Keratinocyte (primary cell): Measurements from ENCODE around the gene KLK15. TPM values are rescaled to one million over a fixed set of nuclear protein-coding genes. Genes with fewer than 3 reads are reported as not detected.

Source experiments
- DNase-seq: peaks from one replicate; pipeline ENCODE4 v3.0.0-alpha.2; 2011; ENCODE audit warnings: low read depth, missing footprints, low spot score
- FAIRE-seq: peaks from 2 replicates; lab custom pipeline; 2011; peaks lifted over from hg19 to GRCh38; lab: Jason Lieb, UNC
- H2AFZ ChIP-seq: 2 replicates; pipeline ENCODE4 v1.6.0; 2012; ENCODE audit warnings: low read length, control low read depth, inconsistent platforms; ENCODE audit not compliant: control insufficient read depth
- H3K27ac ChIP-seq: 2 replicates; pipeline ENCODE4 v1.5.1; 2011; ENCODE audit warnings: low read length; ENCODE audit not compliant: control insufficient read depth, insufficient read depth
- H3K27me3 ChIP-seq: 3 replicates; pipeline ENCODE4 v1.6.0; 2011; ENCODE audit warnings: low read length; ENCODE audit not compliant: control insufficient read depth, insufficient read depth; ENCODE audit errors: extremely low read depth
- H3K36me3 ChIP-seq, 2 experiments: 2 replicates in 1 of 2; 3 replicates in 1 of 2; pipeline ENCODE4 v1.5.1; 2011; ENCODE audit warnings: low read length in 2 of 2, mild to moderate bottlenecking in 1 of 2; ENCODE audit not compliant: control insufficient read depth in 2 of 2, insufficient read depth in 2 of 2; ENCODE audit errors: extremely low read depth in 1 of 2
- H3K4me1 ChIP-seq: 3 replicates; pipeline ENCODE4 v1.5.1; 2011; ENCODE audit warnings: low read length; ENCODE audit not compliant: control insufficient read depth, insufficient read depth; ENCODE audit errors: extremely low read depth
- H3K4me2 ChIP-seq: 3 replicates; pipeline ENCODE4 v1.6.0; 2011; ENCODE audit warnings: low read depth, low read length; ENCODE audit not compliant: control insufficient read depth, insufficient read depth; ENCODE audit errors: extremely low read depth
- H3K4me3 ChIP-seq, 3 experiments: fragments of 200-600 bp in 1 of 3; sonication (generic) in 1 of 3; 2 replicates in 2 of 3; 3 replicates in 1 of 3; pipeline ENCODE4 v1.5.1; 2011 to 2016; ENCODE audit warnings: low read length in 3 of 3, mild to moderate bottlenecking in 3 of 3, control low read depth in 2 of 3, inconsistent platforms in 1 of 3, low read depth in 1 of 3, mixed read lengths in 1 of 3, mixed run types in 1 of 3, moderate library complexity in 1 of 3; ENCODE audit not compliant: control insufficient read depth in 2 of 3, insufficient read depth in 2 of 3; ENCODE audit errors: extremely low read depth in 1 of 3
- H3K79me2 ChIP-seq: 2 replicates; pipeline ENCODE4 v1.6.0; 2012; ENCODE audit warnings: low read length; ENCODE audit not compliant: control insufficient read depth, insufficient read depth
- H3K9ac ChIP-seq: 3 replicates; pipeline ENCODE4 v1.6.0; 2011; ENCODE audit warnings: low read length; ENCODE audit not compliant: control insufficient read depth, insufficient read depth; ENCODE audit errors: extremely low read depth
- H3K9me1 ChIP-seq: 3 replicates; pipeline ENCODE4 v1.6.0; 2011; ENCODE audit warnings: low read length; ENCODE audit not compliant: control insufficient read depth, insufficient read depth; ENCODE audit errors: extremely low read depth
- H3K9me3 ChIP-seq: 2 replicates; pipeline ENCODE4 v1.5.1; 2012; ENCODE audit warnings: low read depth, low read length; ENCODE audit not compliant: control insufficient read depth
- H4K20me1 ChIP-seq: 3 replicates; pipeline ENCODE4 v1.6.0; 2011; ENCODE audit warnings: low read length; ENCODE audit not compliant: control insufficient read depth, insufficient read depth; ENCODE audit errors: extremely low read depth
- EZH2 ChIP-seq: IDR thresholded peaks from one replicate; pipeline ENCODE4 v1.6.1; 2012; ENCODE audit warnings: inconsistent platforms, mild to moderate bottlenecking, low read length, moderate library complexity
- dilution Hi-C: fragments of 300-500 bp; cut with MboI; formaldehyde crosslinking; loops from one replicate; pipeline ENCODE4 v1.7.0; 2020; ENCODE audit warnings: low sequenced_read_pairs; ENCODE audit not compliant: extremely low pct_ligation_motif_present
- polyA plus RNA-seq, 5 experiments: library from polyadenylated mRNA; depleted of rRNA in 3 of 5; stranded (reverse) in 3 of 5; stranded (forward) in 1 of 5; unstranded in 1 of 5; fragments of >200 nt; gene quantifications; 1 replicate in 1 of 5; 2 replicates in 3 of 5; 3 replicates in 1 of 5; pipeline versions ENCODE4 v1.2.1 to v1.2.3, GENCODE V29; 2011 to 2012; ENCODE audit warnings: missing spikeins in 2 of 5, low read depth in 1 of 5, low replicate concordance in 1 of 5
- TF ChIP-seq, protein P1 (sequence below), 3 experiments: IDR thresholded peaks in 1 of 3; conservative IDR thresholded peaks in 1 of 3; optimal IDR thresholded peaks in 1 of 3; 2 replicates in 2 of 3; 3 replicates in 1 of 3; pipeline versions ENCODE3 to v1.5.1; 2011; ENCODE audit warnings: low read length in 3 of 3, mild to moderate bottlenecking in 3 of 3, moderate library complexity in 2 of 3, control low read depth in 1 of 3, inconsistent platforms in 1 of 3; ENCODE audit not compliant: insufficient read depth in 2 of 3; ENCODE audit errors: extremely low read depth in 1 of 3

Gene KLK15
- polyA plus RNA-seq, 1 donor (not counting 4 experiments of a cell fraction or from before 2014, with no cell fraction given): not detected

DNA sequence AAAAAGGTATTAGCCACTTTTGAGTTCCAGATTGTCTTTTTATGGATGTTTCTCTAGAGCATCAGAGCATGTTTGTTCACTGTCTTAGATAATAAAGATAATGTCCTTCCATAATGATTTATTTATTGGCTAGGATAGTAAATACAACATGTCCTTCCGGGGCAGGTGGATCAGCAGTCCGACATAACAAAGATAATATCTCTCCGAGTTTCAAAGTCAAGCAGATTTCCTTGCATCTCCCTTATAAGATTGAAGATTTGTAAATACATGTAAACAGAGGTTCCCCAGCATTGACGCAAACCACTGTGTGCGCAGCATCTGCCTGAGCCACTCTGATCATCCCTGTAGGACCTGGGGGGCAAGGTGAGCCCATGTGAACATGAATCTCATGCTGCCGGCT is 8.8 kb upstream of the KLK15 start:
- Histone ChIP-seq H3K27me3 (peaks cover 9% of the 10 kb centered on the region), H3K4me1 (peaks cover 2% of the 10 kb centered on the region), H3K9ac (no peak overlapping the region), H3K36me3 (no peaks in the 10 kb centered on the region), H3K4me3 (no peak overlapping the region), H3K27ac (no peak overlapping the region), H3K9me3 (no peaks in the 10 kb centered on the region), H2AFZ (no peak overlapping the region), H4K20me1 (no peaks in the 10 kb centered on the region), H3K4me2 (no peak overlapping the region), H3K9me1 (no peaks in the 10 kb centered on the region), H3K79me2 (no peaks in the 10 kb centered on the region)
- DNase-seq (no peak), FAIRE-seq (no peak)
- dilution Hi-C loops: no loop called here
- TF ChIP-seq EZH2: no peak
- TF ChIP-seq, protein P1, sequence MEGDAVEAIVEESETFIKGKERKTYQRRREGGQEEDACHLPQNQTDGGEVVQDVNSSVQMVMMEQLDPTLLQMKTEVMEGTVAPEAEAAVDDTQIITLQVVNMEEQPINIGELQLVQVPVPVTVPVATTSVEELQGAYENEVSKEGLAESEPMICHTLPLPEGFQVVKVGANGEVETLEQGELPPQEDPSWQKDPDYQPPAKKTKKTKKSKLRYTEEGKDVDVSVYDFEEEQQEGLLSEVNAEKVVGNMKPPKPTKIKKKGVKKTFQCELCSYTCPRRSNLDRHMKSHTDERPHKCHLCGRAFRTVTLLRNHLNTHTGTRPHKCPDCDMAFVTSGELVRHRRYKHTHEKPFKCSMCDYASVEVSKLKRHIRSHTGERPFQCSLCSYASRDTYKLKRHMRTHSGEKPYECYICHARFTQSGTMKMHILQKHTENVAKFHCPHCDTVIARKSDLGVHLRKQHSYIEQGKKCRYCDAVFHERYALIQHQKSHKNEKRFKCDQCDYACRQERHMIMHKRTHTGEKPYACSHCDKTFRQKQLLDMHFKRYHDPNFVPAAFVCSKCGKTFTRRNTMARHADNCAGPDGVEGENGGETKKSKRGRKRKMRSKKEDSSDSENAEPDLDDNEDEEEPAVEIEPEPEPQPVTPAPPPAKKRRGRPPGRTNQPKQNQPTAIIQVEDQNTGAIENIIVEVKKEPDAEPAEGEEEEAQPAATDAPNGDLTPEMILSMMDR (optimal IDR thresholded peaks at IDR 0.05 in 1 of 3, IDR thresholded peaks at IDR 0.05 in 1 of 3, conservative IDR thresholded peaks at IDR 0.05 in 1 of 3; ENCODE audit: extremely low read depth in 1 of 3, insufficient read depth in 2 of 3, low read length in 3 of 3): no peak

DNA sequence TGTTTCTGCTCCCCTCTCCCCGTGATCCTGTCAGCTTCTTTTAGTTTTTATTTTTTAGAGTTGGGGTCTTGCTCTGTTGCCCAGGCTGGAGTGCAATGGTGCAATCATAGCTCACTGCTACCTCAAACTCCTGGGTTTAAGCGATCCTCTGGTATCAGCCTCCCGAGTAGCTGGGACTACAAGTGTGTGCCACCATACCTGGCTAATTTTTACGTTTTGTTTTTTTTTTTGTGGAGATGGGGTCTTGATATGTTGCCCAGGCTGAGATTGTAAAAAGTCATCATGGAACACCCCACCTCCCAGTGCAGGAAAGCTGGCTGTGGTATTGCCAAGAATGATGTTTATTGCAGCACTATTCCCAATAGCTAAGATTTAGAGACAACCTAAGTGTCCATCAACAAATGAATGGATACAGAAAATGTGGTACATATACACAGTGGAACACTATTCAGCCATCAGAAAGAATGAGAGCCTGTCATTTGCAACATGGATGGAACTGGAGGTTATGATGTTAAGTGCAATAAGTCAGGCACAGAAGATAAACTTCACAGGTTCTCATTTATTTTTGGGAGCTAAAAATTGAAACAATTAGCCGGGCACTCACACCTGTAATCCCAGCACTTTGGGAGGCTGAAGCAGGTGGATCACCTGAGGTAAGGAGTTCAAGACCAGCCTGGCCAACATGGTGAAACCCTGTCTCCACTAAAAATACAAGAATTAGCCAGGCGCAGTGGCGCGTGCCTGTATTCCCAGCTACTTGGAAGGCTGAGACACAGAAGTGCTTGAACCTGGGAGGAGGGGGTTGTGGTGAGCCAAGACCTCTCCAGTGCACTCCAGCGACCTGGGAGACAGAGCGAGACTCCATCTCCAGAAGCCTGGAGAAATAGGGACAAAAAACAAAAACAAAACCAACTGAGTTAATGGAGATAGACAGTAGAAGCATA is 6.6 kb upstream of the KLK15 start:
- no peak overlapping the region for H3K4me2 ChIP-seq
- H3K4me3 ChIP-seq: no peak overlapping the region
- H3K9me1 ChIP-seq: no peaks in the 10 kb centered on the region
- no peak for TF ChIP-seq EZH2
- TF ChIP-seq, protein P1 (optimal IDR thresholded peaks at IDR 0.05 in 1 of 3, IDR thresholded peaks at IDR 0.05 in 1 of 3, conservative IDR thresholded peaks at IDR 0.05 in 1 of 3; ENCODE audit: extremely low read depth in 1 of 3, insufficient read depth in 2 of 3, low read length in 3 of 3): no peak
- peaks cover 18% of the 10 kb centered on the region for H3K4me1 ChIP-seq
- DNase-seq: no peak
- no peaks in the 10 kb centered on the region for H3K79me2 ChIP-seq
- no peak overlapping the region for H3K27ac ChIP-seq
- dilution Hi-C loops: no loop called here
- H4K20me1 ChIP-seq: no peaks in the 10 kb centered on the region
- no peaks in the 10 kb centered on the region for H3K9me3 ChIP-seq
- no peak overlapping the region for H3K9ac ChIP-seq
- H2AFZ ChIP-seq: no peak overlapping the region
- H3K36me3 ChIP-seq: no peaks in the 10 kb centered on the region
- FAIRE-seq: no peak
- H3K27me3 ChIP-seq: peaks cover 17% of the 10 kb centered on the region
